ENCODE results near the gene ALDH3A1. TPM values are rescaled to one million over a fixed set of nuclear protein-coding genes. Genes with fewer than 3 reads are reported as not detected.

ALDH3A1 gene
- polyA plus RNA-seq, 3 donors = 1.5 to 1.8 (median 1.6) TPM

DNA sequence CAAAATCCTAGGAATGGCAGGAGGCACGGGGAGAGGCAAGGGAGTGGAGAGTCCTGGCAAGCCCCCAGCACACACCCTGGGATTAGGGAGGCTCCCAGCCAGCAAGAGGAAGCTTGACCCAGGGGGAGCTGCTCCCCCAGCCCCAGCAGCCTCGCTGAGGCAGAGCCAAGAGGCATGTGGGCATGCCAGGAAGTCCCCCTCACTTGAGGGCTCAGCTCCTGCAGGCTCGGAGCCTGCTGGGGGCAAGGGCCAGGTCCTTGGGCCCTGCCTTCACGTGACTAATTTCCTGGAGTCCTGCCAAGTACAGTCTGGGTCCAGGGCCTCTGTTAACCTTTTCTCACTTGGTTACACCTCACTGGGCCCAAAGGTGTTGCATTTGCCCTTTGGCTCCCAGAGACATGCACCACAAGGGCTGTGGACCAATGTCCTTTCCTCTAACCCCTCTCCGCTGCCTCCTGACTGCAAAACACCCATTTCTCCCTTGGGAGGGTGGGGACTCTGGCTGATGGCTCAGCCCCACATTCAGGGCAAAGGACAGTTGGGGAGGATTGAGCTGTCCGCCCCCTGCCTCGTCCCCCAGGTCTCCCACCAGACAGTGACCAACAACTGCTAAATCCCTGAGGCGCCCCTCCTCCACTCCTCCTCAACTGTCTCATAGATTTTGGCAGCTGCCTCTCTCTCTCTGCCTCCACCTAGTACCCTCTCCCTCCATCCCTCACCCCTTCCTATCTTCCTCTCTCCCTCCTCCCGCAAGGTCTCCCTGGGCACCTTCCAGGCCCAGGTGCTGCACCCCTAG is 27.3 kb downstream of the ALDH3A1 start:
- DNase-seq = peak; percentile 71

DNA sequence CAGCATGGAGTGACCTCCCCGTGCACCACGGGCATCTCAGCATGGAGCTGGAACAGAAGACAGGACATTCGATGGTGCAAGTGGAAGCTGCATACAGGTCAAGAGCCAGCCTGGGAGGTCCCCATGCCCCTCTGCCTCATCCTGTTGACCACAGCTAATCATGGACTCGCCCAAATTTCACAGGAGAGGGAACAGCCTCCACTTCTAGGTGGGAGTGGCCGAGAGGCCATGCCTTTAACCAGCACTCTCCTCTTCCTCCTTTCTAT is 28.0 kb downstream of the ALDH3A1 start:
- no peak for DNase-seq

DNA sequence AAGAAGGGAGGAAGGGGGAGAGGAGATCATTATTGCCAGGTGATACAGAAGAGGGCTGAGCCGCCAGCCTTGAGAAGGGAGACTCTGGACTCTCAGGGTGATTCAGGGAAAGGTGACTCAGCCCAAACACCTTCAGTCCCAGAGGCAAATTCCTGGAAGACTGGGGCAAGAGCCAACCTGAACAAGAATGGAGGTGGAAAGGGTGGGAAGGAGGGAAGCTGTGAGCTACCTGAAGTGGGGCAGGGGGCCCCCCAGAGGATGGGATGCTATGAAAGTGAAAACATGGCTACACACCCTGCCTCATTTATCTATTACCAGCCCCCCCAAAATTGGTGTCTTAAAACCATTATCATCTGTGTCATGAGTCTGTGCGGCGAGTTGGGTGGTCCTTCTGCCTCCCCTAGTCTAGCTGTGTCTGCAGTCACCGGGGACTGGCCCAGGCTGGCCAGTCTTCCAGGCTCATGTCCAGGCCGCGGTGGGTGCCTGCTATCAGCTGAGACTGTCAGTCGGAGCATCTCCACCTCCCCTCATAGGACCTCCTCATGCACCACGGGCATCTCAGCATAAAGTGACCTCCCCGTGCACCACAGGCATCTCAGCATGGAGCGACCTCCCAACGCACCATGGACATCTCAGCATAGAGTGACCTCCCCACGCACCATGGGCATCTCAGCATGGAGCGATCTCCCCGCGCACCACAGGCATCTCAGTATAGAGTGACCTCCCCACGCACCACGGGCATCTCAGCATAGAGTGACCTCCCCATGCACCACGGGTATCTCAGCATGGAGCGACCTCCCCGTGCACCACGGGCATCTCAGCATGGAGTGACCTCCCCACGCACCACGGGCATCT is 28.5 kb downstream of the ALDH3A1 start:
- DNase-seq = no peak

DNA sequence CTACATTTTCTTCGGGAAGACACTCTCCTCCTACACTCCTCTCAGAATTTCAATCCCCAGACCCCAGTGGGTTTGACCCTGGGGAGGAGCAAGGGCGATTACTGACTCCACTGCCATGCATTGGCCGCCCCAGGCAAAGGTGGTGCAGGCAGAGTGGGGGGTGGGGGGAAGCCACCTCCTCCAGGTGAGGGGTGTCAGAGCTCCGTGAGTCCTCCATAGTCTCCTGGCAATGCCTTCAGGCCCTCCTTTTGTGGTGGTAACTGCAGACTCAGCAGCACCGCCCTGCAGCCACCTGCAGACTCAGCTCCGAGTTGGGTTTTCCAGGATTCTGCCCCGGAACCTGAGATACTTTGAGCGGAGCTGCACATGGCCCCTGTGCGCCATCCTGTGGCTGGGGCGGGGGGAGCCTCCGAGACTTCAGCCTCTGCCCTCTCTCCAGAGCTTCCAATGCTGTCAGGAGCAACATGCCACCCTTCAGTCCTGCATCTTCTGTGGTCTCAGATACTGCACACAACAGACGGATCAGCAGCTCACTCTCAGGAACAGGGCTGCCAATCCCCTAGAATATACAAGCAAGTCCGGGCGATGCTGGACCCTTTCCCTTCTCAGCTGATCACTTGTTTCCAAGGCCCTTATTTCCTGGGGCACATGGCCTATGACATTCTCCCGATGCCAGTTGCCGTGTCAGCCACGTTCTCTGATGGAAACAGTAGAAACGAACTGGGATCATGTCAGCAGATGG is 29.3 kb downstream of the ALDH3A1 start:
- DNase-seq = no peak

DNA sequence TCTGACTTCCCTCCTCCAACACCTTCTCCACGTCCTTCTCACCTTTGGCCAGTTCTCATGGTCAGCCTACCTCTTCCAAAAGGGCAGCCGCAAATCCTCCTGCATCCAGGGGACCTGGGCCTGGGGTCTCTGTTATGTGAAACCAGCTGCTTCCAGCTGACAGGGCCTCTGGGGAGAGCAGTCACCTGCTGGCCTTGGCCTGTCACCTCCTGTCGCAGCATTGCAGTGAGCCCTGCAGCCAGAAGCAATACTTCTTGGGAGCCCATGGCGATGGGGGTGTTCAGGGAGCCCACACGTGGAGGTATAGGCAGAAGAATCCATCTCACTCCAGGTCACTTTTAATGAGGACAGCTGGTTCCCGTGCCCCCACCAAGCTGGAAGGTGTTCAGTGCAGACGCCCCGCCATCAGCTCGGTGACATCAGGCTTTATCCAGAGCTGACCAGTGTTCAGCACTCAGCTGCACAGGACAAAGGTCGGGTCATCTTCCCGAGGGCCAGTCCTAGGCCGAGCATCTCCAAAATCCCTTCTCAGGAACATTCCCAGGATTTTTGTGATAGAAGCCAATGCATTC is 30.0 kb downstream of the ALDH3A1 start:
- no peak for DNase-seq

DNA sequence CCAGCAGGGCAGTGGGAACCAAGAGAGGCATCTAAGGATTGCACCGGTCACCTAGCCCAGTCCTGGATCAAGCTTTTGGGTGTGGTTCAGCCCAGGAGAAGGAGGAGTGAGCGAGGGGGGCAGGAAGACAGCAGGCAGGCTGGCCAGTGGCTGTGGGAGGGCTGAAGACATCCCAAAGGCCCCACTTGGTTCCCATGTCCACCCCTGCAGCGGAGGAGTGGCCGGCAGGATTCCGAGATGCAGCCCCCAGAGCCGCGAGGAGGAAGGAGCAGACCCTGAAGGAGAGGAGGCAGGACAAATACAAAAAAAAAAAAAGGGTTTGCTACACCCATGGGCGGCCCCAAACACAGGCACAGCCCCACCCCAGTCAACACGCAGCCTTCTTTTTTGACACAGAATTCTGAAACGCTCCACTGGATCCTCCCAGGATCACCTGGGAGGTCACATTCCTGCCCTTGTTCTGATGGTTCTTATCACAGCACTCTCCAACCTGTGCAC is 30.6 kb downstream of the ALDH3A1 start:
- no peak for DNase-seq

DNA sequence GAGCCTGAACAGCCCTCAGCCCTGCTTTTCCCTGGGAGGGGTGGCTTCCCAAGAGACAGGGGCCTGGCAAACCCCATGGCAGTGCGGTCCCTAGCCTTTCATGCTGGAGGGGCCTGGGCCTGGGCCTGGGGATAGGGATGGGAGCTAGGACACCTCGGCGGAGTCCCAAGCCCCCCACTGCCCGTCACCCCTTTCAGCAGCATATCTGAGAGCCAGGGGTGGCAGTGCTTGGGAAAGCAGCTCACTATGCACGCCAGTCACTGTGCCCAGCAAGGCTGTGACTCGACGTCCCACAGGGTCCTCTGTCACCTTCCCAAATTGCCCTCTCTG is 31.1 kb downstream of the ALDH3A1 start:
- no peak for DNase-seq

DNA sequence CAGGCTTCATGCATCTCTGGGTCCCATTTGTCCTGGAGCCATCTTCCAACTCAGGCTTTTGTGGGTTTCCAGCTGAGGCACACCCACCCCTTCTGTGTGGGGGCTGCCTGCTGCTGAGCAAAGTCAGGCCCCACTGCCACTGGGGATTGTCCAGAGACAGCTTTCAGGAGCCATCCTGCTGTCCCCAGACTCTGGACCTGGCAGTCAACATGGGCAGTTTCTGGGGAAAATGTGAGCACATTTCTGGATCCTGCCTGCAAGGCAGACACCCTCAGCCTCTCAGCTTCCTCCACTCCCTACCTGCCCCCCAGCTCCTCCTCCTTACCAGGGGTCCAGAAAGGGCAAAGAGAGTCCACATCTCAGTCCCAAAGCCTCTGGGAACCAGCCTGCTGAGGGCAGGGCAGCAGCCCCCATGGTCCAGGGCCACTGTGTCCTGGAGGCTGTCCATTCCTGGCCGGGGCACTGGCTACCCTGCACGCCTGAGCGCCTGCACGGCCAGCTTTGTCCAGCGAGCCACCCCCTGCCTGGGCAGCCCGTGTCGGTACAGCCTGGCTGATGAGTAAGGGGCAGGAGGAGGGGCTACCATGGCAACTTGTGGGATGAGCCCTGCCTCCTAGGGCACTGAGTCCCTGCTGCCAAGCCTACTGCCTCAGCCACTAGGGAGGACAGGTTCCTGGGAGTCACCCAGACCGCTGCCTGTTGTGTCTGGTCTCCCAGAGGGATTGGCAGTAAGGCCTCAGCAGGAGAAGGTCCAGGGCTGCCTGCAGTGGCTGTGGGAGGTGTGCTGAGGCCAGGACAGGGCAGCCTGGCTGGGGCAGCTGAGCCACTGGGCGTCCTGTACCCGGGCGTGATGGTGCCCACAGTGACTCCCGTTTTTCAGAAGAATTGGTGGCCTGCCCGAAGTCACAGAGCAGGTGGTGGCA is 31.7 kb downstream of the ALDH3A1 start, which contains the start of gene SLC47A2:
TSS of gene SLC47A2 (minus strand) at position 477 of the 923 bp plus-strand sequence. CDS start at position 448, 29 bp downstream.
- no peak for DNase-seq

DNA sequence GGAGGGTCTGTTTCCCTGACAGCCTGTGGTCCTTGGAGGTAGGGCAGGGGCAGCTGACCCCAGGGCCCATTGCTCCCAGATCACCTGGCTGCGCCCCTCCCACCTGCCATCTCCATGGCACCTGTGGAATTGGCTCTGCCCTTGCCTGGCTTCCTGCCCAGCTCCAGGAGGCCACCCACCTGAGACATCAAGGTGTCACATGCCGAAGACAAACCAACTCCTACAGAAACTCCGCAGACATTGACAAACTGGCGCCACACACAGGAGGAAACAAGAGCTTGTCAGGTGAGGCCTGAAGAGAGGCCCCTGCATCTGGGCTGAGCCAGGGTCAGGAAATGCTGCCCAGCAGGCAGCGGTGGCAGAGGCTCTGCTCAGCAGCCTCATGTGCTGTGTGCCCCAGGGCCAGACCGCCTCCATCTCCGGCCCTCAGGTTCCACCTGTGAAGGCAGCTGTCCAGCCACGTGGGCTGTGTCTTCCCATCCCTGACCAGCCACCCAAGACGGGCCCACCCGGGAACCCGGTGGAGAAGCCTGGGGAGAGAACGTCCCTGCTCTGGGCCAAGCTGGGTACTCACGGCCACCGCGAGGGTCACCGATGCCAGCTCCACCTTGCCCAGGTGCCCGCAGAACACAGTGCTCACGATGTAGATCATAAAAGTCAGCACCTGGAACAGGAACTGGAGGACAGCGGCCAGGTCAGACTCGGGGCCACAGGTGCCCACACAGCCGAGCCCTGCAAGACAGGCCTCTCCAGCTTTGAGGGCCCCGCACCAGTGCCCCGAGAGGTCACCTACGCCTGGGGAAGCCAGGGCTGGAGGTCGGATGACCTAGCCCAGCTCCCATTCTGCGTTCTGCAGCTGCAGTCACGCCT is 33.3 kb downstream of the ALDH3A1 start:
- no peak for DNase-seq

DNA sequence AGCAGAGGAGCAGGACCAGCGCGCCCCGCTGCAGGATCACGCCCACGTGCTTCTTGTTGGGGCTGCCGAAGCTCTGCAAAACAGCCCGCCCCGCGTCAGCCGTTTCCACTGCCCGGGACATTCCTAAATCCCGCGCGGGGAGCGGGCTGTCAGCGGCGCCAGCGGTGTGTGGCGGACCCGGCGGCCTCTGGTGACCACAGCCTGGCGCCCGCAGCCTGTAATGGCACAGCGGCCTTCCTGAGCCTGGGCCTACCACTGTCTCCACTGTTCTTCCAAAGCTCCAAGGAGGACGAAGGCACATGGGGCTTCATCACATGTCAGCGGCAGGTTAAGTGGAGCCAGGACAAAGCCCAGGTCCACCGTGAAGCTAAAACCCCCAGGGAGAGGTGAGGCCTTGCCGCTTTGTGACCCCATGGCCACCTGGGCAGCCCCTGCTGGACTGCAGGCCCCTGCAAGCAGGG is 34.2 kb downstream of the ALDH3A1 start:
- DNase-seq = no peak

DNA sequence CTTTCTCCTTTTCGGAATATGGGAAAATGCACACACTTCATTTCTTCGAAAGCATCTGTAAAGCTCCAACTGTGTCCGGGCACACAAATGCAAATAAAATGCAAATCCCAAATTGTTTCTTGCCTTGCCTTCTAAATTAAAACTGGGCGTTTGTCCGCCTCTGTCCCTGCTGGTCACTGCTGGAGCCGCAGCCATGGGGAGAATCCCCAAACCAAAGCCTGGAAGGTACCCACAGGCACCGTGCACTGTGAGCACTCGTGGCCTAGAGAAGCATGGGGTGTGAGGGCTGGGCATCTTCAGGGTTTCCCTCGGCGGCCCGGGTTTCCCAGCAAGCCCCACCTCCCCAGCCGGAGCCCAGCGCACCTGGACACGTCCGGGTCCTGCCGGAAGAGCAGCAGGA is 34.6 kb downstream of the ALDH3A1 start:
- no peak for DNase-seq

DNA sequence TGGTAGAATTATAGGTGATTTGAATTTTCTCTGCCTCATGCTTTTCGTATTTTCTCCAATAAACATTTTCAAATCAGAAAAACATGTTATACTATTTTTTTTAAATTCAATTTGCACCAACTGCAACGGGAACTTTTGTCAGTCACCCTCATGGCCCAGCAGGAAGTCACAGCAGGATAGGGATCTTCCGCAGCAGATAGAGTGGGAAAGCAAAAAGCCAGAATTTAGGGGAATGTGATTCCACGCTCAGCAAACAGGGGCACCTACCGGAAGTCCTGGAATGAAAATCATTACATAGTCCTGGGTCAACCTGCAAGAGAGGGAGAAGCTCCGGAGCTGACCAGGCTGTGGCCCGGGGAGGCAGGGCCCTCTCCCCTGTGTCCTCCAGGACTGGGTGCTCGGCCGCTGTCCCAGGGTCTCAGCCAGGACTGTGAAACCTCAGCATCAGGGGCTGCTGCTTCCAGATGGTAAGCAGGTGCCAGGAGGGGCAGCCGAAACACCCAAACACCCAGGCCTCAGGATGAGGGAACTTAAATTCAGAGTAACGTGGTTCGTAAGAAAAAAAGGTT is 35.6 kb downstream of the ALDH3A1 start:
- no peak for DNase-seq

DNA sequence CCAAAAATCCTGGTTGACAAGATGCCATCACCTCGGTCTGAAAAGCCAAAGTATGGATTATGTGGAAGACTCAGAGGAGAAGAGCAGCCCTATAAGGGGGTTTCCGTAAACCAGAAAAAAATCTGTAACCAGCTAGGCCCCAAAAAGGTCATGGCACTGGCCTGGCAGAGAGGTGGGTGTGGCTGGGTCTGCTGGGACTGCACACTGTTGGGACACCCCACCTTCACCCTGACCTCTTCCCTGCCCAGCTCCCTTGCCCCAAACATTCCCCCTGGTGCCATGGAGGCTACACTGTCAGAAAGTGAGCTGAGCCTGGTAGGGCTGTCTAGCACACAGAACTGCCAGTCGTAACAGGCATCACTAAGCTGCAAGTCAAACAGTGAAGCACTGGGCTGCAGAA is 38.3 kb downstream of the ALDH3A1 start:
- DNase-seq = no peak

DNA sequence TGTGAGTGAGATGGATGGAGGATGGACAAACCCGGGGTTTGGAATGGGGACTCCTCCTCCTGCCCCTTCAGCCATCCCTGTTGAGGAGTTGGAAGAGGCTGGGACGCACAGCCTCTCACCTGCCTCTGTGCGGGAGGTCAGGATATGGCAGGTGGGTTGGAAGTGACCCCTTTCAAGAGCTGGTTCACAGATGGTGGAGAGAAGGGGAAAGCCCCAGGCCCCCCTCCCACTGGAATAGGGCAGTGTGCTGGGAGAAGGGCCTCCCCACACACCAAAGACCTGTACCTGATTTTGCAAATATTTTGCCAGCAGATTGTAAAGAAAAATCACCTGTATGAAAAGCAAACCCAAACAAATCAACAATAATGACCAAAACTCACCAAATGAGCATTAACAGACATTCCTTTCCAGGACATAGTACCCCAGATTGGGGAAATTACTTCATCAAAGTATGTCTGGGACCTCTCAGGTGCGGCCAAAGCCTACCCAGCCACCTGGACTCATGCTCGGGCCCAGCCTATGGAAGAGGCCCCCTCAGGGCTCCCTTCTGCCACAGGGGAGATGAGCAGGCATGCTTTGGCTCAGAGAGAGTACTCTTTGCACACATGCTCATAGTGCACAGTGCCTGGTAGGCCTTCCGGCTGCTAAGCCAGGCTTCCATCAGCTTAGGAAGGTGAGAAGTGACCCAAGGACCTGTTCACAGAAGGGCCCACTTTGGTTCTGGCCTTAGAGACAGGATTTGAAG is 39.5 kb downstream of the ALDH3A1 start:
- DNase-seq = no peak

DNA sequence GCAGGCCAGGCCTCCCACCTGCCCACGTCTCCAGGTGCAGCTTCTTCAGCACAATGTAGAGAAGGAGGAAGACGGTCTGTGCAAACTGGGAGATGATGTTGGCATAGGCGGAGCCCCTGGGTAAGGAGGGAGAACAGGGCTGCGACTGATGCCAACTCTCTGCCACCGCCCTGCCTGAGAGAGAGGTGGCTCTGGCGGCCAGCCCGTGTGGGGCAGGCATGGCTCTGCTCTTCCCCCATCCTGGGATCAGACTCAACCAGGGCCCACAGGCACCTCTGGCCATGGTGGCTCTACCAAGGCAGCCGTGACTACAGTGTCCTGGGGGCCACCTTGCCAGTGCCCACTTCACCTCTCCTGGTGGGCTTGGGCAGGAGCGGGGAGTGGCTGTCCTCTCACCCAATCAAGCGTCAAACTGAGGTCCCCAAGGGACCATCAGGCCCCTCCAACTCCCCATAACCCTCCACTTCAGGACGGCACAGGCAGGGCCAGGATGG is 40.3 kb downstream of the ALDH3A1 start:
- no peak for DNase-seq

DNA sequence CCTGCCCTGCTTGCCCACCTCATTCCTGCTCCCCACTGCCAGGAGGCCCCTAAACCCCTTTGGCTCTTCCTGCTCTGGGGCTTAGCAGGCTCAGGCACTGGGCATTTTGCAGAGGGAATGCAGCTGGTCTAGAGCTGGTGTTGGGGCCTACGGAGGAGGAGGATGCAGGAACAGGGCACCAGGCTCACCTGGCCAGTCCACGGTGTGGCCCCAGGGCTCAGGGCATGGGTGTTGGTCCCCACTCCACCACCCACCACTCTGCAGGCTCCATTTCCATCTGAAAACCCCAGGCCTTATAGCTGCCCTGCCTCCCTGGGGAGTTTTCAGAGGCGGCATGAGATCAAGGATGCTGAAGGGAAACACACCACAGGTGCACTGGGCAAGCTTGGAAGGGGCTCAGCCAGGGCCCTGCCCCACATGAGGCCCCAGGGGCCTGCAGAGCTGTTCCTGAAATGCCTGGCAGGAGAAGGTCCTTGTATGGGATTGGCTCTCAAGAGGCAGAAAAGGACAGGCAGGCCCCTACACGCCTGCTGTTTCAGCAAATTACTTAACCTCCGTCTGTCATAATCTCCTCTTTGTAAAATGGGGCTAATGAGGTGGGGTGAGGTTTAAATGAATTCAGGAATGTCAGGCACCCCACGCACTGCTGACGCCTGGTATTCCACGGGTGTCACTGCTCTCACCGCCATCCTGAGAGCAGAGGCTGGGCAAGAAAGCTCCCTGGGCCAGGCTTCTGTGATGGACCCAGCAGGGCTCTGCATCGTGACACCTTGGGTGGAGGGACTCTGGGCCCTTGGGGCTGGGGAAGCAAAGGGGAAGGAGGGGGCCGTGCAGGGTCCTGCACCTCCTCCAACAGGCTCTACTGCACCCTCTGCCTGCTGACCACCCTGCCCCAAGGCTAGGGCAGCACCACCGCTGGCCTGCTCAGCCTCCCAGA is 41.0 kb downstream of the ALDH3A1 start:
- no peak for DNase-seq

Measured in renal pelvis (tissue), 4 donors.